Measurements from ENCODE around the gene GUCA2A.

GUCA2A gene

GRCh38 chr1:42168391-42168670 is 3.8 kb upstream of the GUCA2A start:
- Histone ChIP-seq H3K9me2 (replicated peaks; ENCODE audit: control insufficient read depth, low read length) (no peaks in the 10 kb centered on the region), H3K4me1 (ENCODE audit: control insufficient read depth, low read length) (no peaks in the 10 kb centered on the region), H3K4me3 (ENCODE audit: low read length) (no peak overlapping the region), H3K79me2 (ENCODE audit: control insufficient read depth, low read length) (no peaks in the 10 kb centered on the region), H3K9me3 (ENCODE audit: control insufficient read depth, insufficient read depth, low read length) (no peaks in the 10 kb centered on the region; the same call in 1 of the 2 replicates), H4K20me1 (ENCODE audit: control insufficient read depth, insufficient read depth, low read depth, low read length) (no peaks in the 10 kb centered on the region), H3K27ac (ENCODE audit: low read depth, low read length) (no peak overlapping the region), H3K36me3 (ENCODE audit: control insufficient read depth, low read length) (no peaks in the 10 kb centered on the region), H3K27me3 (ENCODE audit: control insufficient read depth, low read length) (no peaks in the 10 kb centered on the region), H3K4me2 (ENCODE audit: low read length) (no peak overlapping the region), H3F3A (ENCODE audit: control insufficient read depth, insufficient read depth) (no peaks in the 10 kb centered on the region)
- TF ChIP-seq CTCF (IDR thresholded peaks at IDR 0.05; ENCODE audit: low read depth, low read length, poor library complexity, severe bottlenecking), result no peak
- no peak for TF ChIP-seq EZH2phosphoT487 (IDR thresholded peaks at IDR 0.05; ENCODE audit: borderline replicate concordance, low read length)

GRCh38 chr1:42167611-42168390 is 3.3 kb upstream of the GUCA2A start:
- Histone ChIP-seq H3K4me1 (ENCODE audit: control insufficient read depth, low read length) (no peaks in the 10 kb centered on the region), H3F3A (ENCODE audit: control insufficient read depth, insufficient read depth) (no peaks in the 10 kb centered on the region), H3K36me3 (ENCODE audit: control insufficient read depth, low read length) (no peaks in the 10 kb centered on the region), H3K27me3 (ENCODE audit: control insufficient read depth, low read length) (no peaks in the 10 kb centered on the region), H3K4me3 (ENCODE audit: low read length) (no peak overlapping the region), H3K79me2 (ENCODE audit: control insufficient read depth, low read length) (no peaks in the 10 kb centered on the region), H3K9me2 (replicated peaks; ENCODE audit: control insufficient read depth, low read length) (no peaks in the 10 kb centered on the region), H3K9me3 (ENCODE audit: control insufficient read depth, insufficient read depth, low read length) (no peaks in the 10 kb centered on the region; the same call in 1 of the 2 replicates), H3K4me2 (ENCODE audit: low read length) (no peak overlapping the region), H4K20me1 (ENCODE audit: control insufficient read depth, insufficient read depth, low read depth, low read length) (no peaks in the 10 kb centered on the region), H3K27ac (ENCODE audit: low read depth, low read length) (no peak overlapping the region)
- TF ChIP-seq CTCF (IDR thresholded peaks at IDR 0.05; ENCODE audit: low read depth, low read length, poor library complexity, severe bottlenecking) (no peak), EZH2phosphoT487 (IDR thresholded peaks at IDR 0.05; ENCODE audit: borderline replicate concordance, low read length) (no peak)

GRCh38 chr1:42165511-42166210 is 1.1 kb upstream of the GUCA2A start:
- Histone ChIP-seq H3K36me3 (ENCODE audit: control insufficient read depth, low read length) (no peaks in the 10 kb centered on the region), H3K27ac (ENCODE audit: low read depth, low read length) (no peak overlapping the region), H3K27me3 (ENCODE audit: control insufficient read depth, low read length) (peaks cover 3% of the 10 kb centered on the region; the same call in 1 of the 2 replicates), H4K20me1 (ENCODE audit: control insufficient read depth, insufficient read depth, low read depth, low read length) (no peaks in the 10 kb centered on the region), H3K79me2 (ENCODE audit: control insufficient read depth, low read length) (no peaks in the 10 kb centered on the region), H3K9me3 (ENCODE audit: control insufficient read depth, insufficient read depth, low read length) (peaks cover 4% of the 10 kb centered on the region), H3K9me2 (replicated peaks; ENCODE audit: control insufficient read depth, low read length) (no peaks in the 10 kb centered on the region), H3K4me1 (ENCODE audit: control insufficient read depth, low read length) (no peaks in the 10 kb centered on the region), H3K4me2 (ENCODE audit: low read length) (no peak overlapping the region), H3K4me3 (ENCODE audit: low read length) (no peak overlapping the region), H3F3A (ENCODE audit: control insufficient read depth, insufficient read depth) (no peaks in the 10 kb centered on the region)
- TF ChIP-seq EZH2phosphoT487 (IDR thresholded peaks at IDR 0.05; ENCODE audit: borderline replicate concordance, low read length) (no peak), CTCF (IDR thresholded peaks at IDR 0.05; ENCODE audit: low read depth, low read length, poor library complexity, severe bottlenecking) (no peak)
